WTC11 (cell line): Measurements from ENCODE around the gene CIT.

ENCODE experiments used
- CREB1 ChIP-seq: sonication (generic); formaldehyde crosslinking; IDR thresholded peaks from 2 replicates; pipeline ENCODE4 v1.8.0; 2023; ENCODE audit warnings: mild to moderate bottlenecking, missing genetic modification reagents
- CTCF ChIP-seq: fragments of 200-600 bp; IDR thresholded peaks from 2 replicates; pipeline ENCODE4 v1.8.0; 2022; ENCODE audit warnings: antibody characterized with exemption
- FOXP1 ChIP-seq: sonication (generic); formaldehyde crosslinking; IDR thresholded peaks from 2 replicates; pipeline ENCODE4 v1.8.0; 2022; ENCODE audit warnings: missing genetic modification reagents, mild to moderate bottlenecking, moderate library complexity, borderline replicate concordance
- NR1H2 ChIP-seq: sonication (generic); formaldehyde crosslinking; IDR thresholded peaks from 2 replicates; pipeline ENCODE4 v1.9.0; 2021; ENCODE audit warnings: mild to moderate bottlenecking, moderate library complexity, missing genetic modification reagents
- SP1 ChIP-seq: sonication (generic); formaldehyde crosslinking; conservative IDR thresholded peaks from 2 replicates; pipeline ENCODE4 v1.8.1; 2022; ENCODE audit warnings: missing genetic modification reagents

GRCh38 chr12:119901670-119902069 is 24.6 kb upstream of the CIT start:
- TF ChIP-seq CTCF (no peak), NR1H2 (no peak), SP1 (CRISPR knock-in tag) (no peak), CREB1 (no peak), FOXP1 (CRISPR knock-in tag) (no peak)
